Skeletal muscle satellite cell (primary cell): Measurements from ENCODE around the gene ALDH16A1.
"Not testable (repeated sequence)": the region's sequence is repeated elsewhere in the genome, so short reads cannot be mapped to it uniquely, and the experiment has no call there.

Source experiments
- H3K27me3 ChIP-seq: 2 replicates; pipeline ENCODE4 v1.7.0; 2013; ENCODE audit warnings: low read length; ENCODE audit not compliant: control insufficient read depth, insufficient read depth
- H3K36me3 ChIP-seq: 2 replicates; pipeline ENCODE4 v1.7.0; 2013; ENCODE audit warnings: mild to moderate bottlenecking, control low read depth, low read length; ENCODE audit not compliant: insufficient read depth
- H3K4me1 ChIP-seq: 2 replicates; pipeline ENCODE4 v1.7.0; 2013; ENCODE audit warnings: low read length; ENCODE audit not compliant: control insufficient read depth, insufficient read depth
- H3K4me2 ChIP-seq: 2 replicates; pipeline ENCODE4 v1.7.0; 2013; ENCODE audit warnings: mild to moderate bottlenecking, low read length
- H3K4me3 ChIP-seq: 2 replicates; pipeline ENCODE4 v1.7.0; 2013; ENCODE audit warnings: low read length
- H3K9ac ChIP-seq: 2 replicates; pipeline ENCODE4 v1.7.0; 2013; ENCODE audit warnings: mild to moderate bottlenecking, low read depth, low read length, moderate library complexity
- H3K9me3 ChIP-seq: replicated peaks from 2 replicates; pipeline ENCODE4 v1.7.0; 2013; ENCODE audit warnings: mild to moderate bottlenecking, control low read depth, low read length

ALDH16A1 gene

GRCh38 chr19:49458567-49458903 lies 5.5 kb downstream of the ALDH16A1 start:
- no peak overlapping the region for H3K4me2 ChIP-seq
- H3K9ac ChIP-seq, result peak overlapping the region; percentile 34
- H3K4me3 ChIP-seq, result no peak overlapping the region
- H3K9me3 ChIP-seq, result no peaks in the 10 kb centered on the region
- peaks cover 6% of the 10 kb centered on the region for H3K36me3 ChIP-seq
- H3K27me3 ChIP-seq, result no peaks in the 10 kb centered on the region
- peaks cover 19% of the 10 kb centered on the region for H3K4me1 ChIP-seq

GRCh38 chr19:49459388-49459787 lies 6.4 kb downstream of the ALDH16A1 start:
- Histone ChIP-seq H3K4me2 (no peak overlapping the region), H3K9ac (no peak overlapping the region), H3K4me3 (no peak overlapping the region), H3K9me3 (no peaks in the 10 kb centered on the region), H3K4me1 (peaks cover 13% of the 10 kb centered on the region), H3K27me3 (no peaks in the 10 kb centered on the region), H3K36me3 (peaks cover 7% of the 10 kb centered on the region)

- not testable (repeated sequence) for H3K4me3 ChIP-seq, H3K9ac ChIP-seq, H3K4me2 ChIP-seq, H3K4me1 ChIP-seq, H3K9me3 ChIP-seq, H3K27me3 ChIP-seq
- peaks cover 11% of the 10 kb centered on the region for H3K36me3 ChIP-seq
These were observed 8.1 kb downstream of the ALDH16A1 start for GRCh38 chr19:49461130-49461529.

DNA sequence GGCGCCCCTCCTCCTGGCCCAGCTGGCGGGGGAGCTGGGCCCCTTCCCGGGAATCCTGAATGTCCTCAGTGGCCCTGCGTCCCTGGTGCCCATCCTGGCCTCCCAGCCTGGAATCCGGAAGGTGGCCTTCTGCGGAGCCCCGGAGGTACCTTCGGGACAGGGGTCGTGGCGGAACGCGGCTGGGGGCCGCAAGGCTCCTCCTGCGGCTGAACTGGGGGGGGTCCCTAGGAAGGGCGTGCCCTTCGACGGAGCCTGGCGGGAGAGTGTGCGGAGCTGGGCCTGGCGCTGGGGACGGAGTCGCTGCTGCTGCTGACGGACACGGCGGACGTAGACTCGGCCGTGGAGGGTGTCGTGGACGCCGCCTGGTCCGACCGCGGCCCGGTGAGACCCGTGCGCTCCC lies 8.6 kb downstream of the ALDH16A1 start:
- H3K9ac ChIP-seq, result no peak overlapping the region
- H3K4me1 ChIP-seq, result peaks cover 3% of the 10 kb centered on the region
- H3K9me3 ChIP-seq, result no peaks in the 10 kb centered on the region
- H3K4me3 ChIP-seq, result no peak overlapping the region
- no peak overlapping the region for H3K4me2 ChIP-seq
- no peaks in the 10 kb centered on the region for H3K27me3 ChIP-seq
- peaks cover 11% of the 10 kb centered on the region for H3K36me3 ChIP-seq

GRCh38 chr19:49462492-49462891 lies 9.5 kb downstream of the ALDH16A1 start:
- no peak overlapping the region for H3K4me3 ChIP-seq
- H3K4me1 ChIP-seq, result peaks cover 3% of the 10 kb centered on the region
- H3K36me3 ChIP-seq, result peaks cover 11% of the 10 kb centered on the region

GRCh38 chr19:49463960-49464740 lies 11.1 kb downstream of the ALDH16A1 start:
- no peaks in the 10 kb centered on the region for H3K27me3 ChIP-seq

More at GRCh38 chr19:49462492-49462891, 9.5 kb downstream of the ALDH16A1 start:
- Histone ChIP-seq H3K4me2 (no peak overlapping the region), H3K27me3 (no peaks in the 10 kb centered on the region), H3K9ac (no peak overlapping the region), H3K9me3 (no peaks in the 10 kb centered on the region)

GRCh38 chr19:49465371-49465770 lies 12.3 kb downstream of the ALDH16A1 start:
- no peak overlapping the region for H3K4me2 ChIP-seq
- H3K27me3 ChIP-seq, result no peaks in the 10 kb centered on the region
- no peak overlapping the region for H3K4me3 ChIP-seq
- H3K4me1 ChIP-seq, result no peaks in the 10 kb centered on the region
- peaks cover 5% of the 10 kb centered on the region for H3K36me3 ChIP-seq
- no peaks in the 10 kb centered on the region for H3K9me3 ChIP-seq
- no peak overlapping the region for H3K9ac ChIP-seq

More at GRCh38 chr19:49463960-49464740, 11.1 kb downstream of the ALDH16A1 start:
- Histone ChIP-seq H3K36me3 (peaks cover 11% of the 10 kb centered on the region), H3K4me1 (no peaks in the 10 kb centered on the region), H3K9me3 (no peaks in the 10 kb centered on the region), H3K4me3 (no peak overlapping the region), H3K9ac (no peak overlapping the region), H3K4me2 (no peak overlapping the region)

DNA sequence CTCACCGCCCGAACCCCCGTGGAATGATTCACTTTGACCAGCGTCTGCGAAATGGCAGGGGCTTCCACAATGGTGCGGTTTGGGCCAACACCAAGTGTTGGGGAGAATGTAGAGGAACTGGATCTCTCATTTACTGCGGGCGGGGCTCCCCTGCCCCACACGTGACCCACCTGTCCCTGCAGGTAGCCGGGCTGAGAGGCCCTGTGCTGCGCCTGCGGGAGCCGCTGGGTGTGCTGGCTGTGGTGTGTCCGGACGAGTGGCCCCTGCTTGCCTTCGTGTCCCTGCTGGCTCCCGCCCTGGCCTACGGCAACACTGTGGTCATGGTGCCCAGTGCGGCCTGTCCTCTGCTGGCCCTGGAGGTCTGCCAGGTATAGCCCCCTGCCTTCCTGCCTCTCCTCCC lies 15.2 kb downstream of the ALDH16A1 start:
- H3K4me1 ChIP-seq, result no peaks in the 10 kb centered on the region
- H3K27me3 ChIP-seq, result no peaks in the 10 kb centered on the region
- H3K4me3 ChIP-seq, result no peak overlapping the region
- H3K9ac ChIP-seq, result no peak overlapping the region
- H3K4me2 ChIP-seq, result no peak overlapping the region
- no peaks in the 10 kb centered on the region for H3K9me3 ChIP-seq
- H3K36me3 ChIP-seq, result peaks cover 5% of the 10 kb centered on the region

- H3K4me1 ChIP-seq, result peaks cover 4% of the 10 kb centered on the region
- no peaks in the 10 kb centered on the region for H3K27me3 ChIP-seq
- no peak overlapping the region for H3K4me3 ChIP-seq
- H3K9me3 ChIP-seq, result no peaks in the 10 kb centered on the region
- H3K36me3 ChIP-seq, result peaks cover 5% of the 10 kb centered on the region
- H3K9ac ChIP-seq, result no peak overlapping the region
- H3K4me2 ChIP-seq, result no peak overlapping the region
These were observed 15.9 kb downstream of the ALDH16A1 start for GRCh38 chr19:49468746-49469447.

DNA sequence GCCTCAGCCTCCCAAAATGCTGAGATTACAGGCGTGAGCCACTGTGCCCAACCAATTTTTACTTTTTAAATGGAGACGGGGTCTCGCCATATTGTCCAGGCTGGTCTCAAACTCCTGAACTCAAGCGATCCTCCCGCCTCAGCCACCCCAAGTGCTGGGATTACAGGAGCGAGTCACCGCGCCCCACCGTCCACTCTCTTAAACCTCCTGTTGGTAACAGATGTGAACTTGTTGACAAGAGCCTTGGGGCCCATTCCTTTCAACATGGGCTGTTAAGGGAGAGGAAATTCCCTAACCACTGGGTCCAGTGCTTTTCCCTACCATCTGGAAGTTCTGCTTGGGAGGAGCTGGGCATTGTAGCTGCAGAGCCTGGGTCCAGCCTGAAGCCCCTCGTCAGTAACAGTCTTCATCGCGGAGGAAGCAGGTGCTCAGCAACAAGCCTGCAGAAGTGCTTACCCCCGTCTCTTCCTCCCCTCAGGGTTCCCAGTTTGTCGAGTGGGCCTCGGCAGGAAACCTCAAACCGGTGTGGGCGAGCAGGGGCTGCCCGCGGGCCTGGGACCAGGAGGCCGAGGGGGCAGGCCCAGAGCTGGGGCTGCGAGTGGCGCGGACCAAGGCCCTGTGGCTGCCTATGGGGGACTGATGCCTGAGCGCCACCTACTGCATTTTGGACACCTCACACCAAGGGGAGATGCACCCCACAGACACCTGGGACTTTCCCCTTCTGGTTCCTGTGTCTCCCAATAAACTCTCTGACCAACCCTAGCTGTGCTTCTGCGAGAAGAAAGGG lies 17.0 kb downstream of the ALDH16A1 start:
- no peaks in the 10 kb centered on the region for H3K27me3 ChIP-seq
- peaks cover 4% of the 10 kb centered on the region for H3K4me1 ChIP-seq
- no peak overlapping the region for H3K4me2 ChIP-seq
- no peaks in the 10 kb centered on the region for H3K9me3 ChIP-seq
- H3K9ac ChIP-seq, result no peak overlapping the region
- H3K36me3 ChIP-seq, result no peaks in the 10 kb centered on the region
- H3K4me3 ChIP-seq, result no peak overlapping the region

- H3K4me2 ChIP-seq, result no peak overlapping the region
- H3K9me3 ChIP-seq, result no peaks in the 10 kb centered on the region
- H3K4me1 ChIP-seq, result peaks cover 4% of the 10 kb centered on the region
- no peak overlapping the region for H3K9ac ChIP-seq
- no peak overlapping the region for H3K4me3 ChIP-seq
- no peaks in the 10 kb centered on the region for H3K36me3 ChIP-seq
- no peaks in the 10 kb centered on the region for H3K27me3 ChIP-seq
These were observed 17.6 kb downstream of the ALDH16A1 start for GRCh38 chr19:49470615-49470978.
